Muscle layer of duodenum (tissue), 2 donors: ENCODE measurements around the gene OLFML1.

Source experiments
- H3K27ac ChIP-seq: one replicate; pipeline ENCODE4 v1.7.0; 2013; ENCODE audit warnings: mild to moderate bottlenecking, low read length
- H3K27me3 ChIP-seq: one replicate; pipeline ENCODE4 v1.7.0; 2013; ENCODE audit warnings: low read depth, mild to moderate bottlenecking, control low read depth, low read length
- H3K36me3 ChIP-seq, 2 donors: one replicate each; pipeline ENCODE4 v1.7.0; 2013; ENCODE audit warnings: low read length in 2 of 2, control low read depth in 1 of 2, mild to moderate bottlenecking in 1 of 2; ENCODE audit not compliant: insufficient read depth in 2 of 2, control insufficient read depth in 1 of 2
- H3K4me1 ChIP-seq, 2 donors: one replicate each; pipeline ENCODE4 v1.7.0; 2013; ENCODE audit warnings: low read length in 2 of 2, mild to moderate bottlenecking in 2 of 2, control low read depth in 1 of 2, moderate library complexity in 1 of 2; ENCODE audit not compliant: insufficient read depth in 2 of 2, control insufficient read depth in 1 of 2
- H3K4me3 ChIP-seq, 2 donors: one replicate each; pipeline ENCODE4 v1.7.0; 2013; ENCODE audit warnings: low read length in 2 of 2, low read depth in 1 of 2, mild to moderate bottlenecking in 1 of 2
- H3K9me3 ChIP-seq, 2 donors: one replicate each; pipeline ENCODE4 v1.7.0; 2013; ENCODE audit warnings: low read length in 2 of 2, control low read depth in 1 of 2, mild to moderate bottlenecking in 1 of 2; ENCODE audit not compliant: control insufficient read depth in 1 of 2
- donor health status: healthy.

The OLFML1 gene

DNA sequence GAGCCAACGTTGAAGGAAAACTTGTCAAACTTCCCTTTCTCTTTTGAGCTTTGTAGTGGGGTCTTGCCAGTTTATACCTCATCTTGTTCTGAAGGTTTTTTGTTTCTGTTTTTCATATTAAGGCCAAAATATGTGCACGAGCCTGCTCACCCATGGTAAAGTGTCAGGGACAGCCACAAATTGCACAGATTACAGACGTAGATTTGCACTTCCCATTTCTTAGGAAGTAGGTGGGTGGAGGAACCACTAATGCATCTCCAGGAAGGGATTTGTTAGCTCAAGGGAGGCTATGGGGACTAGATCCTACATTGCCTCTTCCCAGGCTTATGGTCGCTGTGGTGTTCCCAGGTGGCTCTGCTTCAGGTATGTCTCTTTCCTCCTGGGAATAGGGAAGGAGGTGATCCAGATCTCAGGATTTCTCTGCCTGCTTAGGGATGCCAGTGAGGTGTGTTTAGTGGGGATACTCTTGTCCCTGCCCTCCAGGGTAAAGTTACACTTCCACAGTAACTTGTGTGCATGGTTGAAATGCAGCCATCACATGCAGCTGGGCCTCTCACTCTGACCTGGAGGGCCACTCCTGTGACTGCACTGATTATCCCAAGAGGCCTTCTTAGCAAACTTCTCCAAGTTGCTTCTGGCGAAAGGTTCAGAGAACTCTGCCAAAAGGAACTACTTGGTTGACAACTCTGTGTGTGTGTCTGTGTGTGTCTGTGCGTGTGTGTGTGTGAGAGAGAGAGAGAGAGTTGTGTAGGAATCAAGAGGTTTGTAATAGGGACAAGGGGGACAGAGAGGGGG is 38.3 kb downstream of the OLFML1 start:
- H3K36me3 ChIP-seq = no peaks in the 10 kb centered on the region
- H3K27me3 ChIP-seq = no peaks in the 10 kb centered on the region
- H3K4me1 ChIP-seq = peaks cover 5 to 6% of the 10 kb centered on the region in 2 donors
- no peaks in the 10 kb centered on the region for H3K9me3 ChIP-seq
- H3K27ac ChIP-seq = no peak overlapping the region
- no peak overlapping the region for H3K4me3 ChIP-seq

DNA sequence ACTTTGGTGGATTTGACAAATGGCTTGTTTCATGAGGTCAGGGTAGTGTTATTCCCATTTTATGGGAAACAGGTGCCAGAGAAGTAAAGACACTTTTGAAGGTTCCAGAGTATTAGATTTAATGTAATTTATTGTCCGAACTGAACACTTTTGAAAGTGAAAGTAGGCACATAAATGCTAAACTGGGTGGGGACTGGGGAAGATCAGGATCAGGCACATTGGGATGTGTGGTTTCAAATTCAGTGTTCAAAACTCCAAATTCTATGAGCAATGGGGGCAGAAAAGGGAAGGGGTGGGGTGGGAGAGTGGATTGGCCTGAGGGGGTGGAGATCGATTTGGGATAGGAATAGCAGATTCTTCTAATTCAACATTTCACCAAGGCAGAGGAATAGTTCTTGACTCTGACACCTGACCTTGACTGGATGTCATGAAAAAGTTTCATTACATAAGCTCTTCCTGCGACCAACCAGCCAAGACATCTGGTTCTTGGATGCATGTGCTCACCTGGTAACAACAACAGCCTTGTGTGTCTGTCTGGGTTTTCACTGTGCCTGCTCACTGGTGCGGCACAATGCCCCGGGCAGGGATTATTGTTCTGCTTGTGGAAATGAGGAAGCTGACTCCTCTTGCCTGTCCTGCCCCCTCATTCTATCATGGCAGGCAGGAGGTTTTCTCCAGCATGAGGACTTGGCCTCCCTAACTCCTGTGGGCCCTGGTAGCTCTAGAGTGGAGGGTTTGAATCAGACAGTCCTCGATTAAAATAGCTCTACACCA is 39.3 kb downstream of the OLFML1 start:
- H3K4me3 ChIP-seq = peak overlapping the region in 1 of 2 donors; percentile 30
- no peaks in the 10 kb centered on the region for H3K36me3 ChIP-seq
- H3K9me3 ChIP-seq = no peaks in the 10 kb centered on the region
- H3K4me1 ChIP-seq = peaks cover 5 to 6% of the 10 kb centered on the region in 2 donors
- H3K27me3 ChIP-seq = no peaks in the 10 kb centered on the region
- H3K27ac ChIP-seq = no peak overlapping the region

DNA sequence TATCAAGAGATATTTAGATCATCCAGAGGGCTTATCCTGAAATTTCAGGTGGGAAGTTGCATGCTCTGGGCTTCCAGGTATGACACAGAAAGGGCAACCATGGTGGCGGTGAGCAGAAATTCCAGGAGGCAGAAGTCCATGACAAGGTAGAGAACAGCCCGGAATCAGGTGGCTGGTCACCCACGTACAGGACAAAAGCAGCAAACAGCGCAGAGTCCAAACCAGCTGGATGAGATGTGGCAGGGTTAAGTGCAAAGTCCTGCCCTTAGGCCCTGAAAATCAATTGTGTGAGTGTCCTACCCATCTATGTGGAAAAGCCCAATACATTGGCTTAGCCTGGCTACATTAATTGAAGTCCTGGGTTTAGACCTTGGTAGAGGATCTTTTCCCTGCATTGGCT is 40.1 kb downstream of the OLFML1 start:
- no peak overlapping the region for H3K4me3 ChIP-seq
- H3K27ac ChIP-seq = no peak overlapping the region
- H3K36me3 ChIP-seq = no peaks in the 10 kb centered on the region
- no peaks in the 10 kb centered on the region for H3K9me3 ChIP-seq
- peaks cover 5 to 6% of the 10 kb centered on the region in 2 donors for H3K4me1 ChIP-seq
- no peaks in the 10 kb centered on the region for H3K27me3 ChIP-seq

DNA sequence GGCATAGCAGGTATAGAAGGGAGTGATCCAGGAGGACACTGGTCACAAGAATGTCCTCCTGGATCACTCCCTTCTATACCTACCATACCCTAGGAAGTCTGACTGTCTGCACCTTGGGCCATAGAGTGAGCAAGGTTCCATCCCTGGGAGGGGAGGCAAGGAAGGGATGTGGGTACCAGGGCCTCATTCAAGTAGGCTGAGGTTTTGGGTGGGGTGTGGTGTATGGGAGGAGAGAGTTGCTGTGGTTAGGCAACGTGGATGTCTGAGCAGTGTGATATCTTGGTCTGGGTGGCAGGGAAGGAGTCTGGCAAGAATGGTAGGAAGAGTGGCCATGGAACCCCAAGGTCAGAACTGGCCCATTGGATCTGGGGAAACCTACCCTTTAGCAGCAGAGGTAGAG is 41.7 kb downstream of the OLFML1 start:
- Histone ChIP-seq H3K27ac (no peak overlapping the region), H3K27me3 (no peaks in the 10 kb centered on the region), H3K4me3 (no peak overlapping the region), H3K36me3 (no peaks in the 10 kb centered on the region), H3K9me3 (no peaks in the 10 kb centered on the region), H3K4me1 (peaks cover 5 to 6% of the 10 kb centered on the region in 2 donors)

DNA sequence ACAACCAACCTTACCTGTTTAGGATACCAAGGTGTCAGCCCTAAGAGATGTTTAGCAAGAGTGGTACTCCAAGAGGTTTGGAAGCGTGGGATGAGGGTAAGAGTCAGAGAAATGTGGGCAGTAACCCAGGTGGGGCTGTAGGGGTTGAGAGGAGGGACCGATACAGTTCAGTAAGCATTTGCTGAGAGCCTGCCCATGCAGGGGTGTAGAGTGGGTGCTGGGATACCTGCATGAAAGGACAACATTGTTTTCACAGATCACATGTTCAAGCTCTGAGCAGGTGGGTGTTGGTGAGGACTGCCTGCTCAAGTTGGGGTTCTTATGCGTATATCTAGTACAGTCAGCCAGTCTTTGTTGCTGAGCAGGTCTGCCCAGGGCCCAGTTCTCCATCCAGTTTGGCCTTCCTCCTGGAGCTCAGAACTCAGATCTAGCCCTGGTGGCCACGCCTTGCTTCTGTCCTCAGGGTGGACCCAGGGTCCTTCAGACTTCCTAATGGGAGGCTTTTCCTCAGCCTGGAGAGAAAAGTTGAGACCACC is 43.3 kb downstream of the OLFML1 start:
- no peak overlapping the region for H3K4me3 ChIP-seq
- no peaks in the 10 kb centered on the region for H3K27me3 ChIP-seq
- peaks cover 2 to 3% of the 10 kb centered on the region in 2 donors for H3K4me1 ChIP-seq
- H3K9me3 ChIP-seq = no peaks in the 10 kb centered on the region
- no peak overlapping the region for H3K27ac ChIP-seq
- H3K36me3 ChIP-seq = no peaks in the 10 kb centered on the region

DNA sequence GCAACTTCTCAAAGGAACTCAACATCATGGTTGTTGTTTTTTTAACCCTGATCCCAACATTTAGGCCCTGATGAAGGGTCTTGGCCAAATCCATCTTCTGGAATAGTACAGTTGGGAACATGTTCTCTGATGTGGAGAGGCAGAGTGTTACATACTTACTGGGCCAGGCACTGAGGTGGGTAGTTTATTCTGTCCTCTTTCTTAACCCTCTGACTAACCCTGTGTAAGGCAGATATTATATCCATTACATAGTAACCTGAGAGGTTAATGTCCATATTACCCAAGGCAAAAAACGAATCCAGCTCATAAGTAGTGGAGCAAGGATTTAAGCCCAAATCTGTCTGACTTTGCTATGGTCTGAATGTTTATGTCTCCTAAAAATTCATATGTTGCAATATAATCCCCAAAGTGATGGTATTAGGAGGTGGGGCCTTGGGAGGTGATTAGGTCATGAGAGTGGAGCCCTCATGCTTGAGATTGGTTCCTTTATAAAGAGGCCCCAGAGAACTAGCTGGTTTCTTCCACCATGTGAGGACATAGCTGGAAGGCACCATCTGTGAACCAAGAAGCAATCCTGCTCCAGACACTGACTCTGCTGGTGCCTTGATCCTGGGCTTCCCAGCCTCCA is 44.8 kb downstream of the OLFML1 start:
- Histone ChIP-seq H3K4me1 (no peaks in the 10 kb centered on the region), H3K9me3 (no peaks in the 10 kb centered on the region), H3K36me3 (no peaks in the 10 kb centered on the region), H3K4me3 (no peak overlapping the region), H3K27ac (no peak overlapping the region), H3K27me3 (no peaks in the 10 kb centered on the region)

DNA sequence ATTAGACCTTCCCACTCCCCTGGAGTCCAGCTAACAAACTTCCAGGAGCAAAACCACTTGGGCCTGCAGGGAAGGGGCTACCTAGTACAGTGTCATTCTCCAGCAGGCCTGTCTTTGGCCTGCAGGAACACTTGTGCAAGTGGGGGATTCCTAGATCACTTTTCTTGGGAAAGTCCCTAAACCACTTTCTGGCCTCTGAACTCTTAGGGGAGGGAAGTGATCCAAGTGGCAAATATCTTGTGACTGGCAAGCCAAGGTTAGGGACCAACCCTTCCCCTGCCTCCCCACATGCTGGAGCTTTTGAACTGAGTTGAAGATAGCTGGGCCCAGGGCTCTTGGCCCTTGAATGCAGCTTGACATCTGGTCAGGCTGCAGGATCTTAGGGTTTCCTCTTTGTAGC is 45.7 kb downstream of the OLFML1 start:
- Histone ChIP-seq H3K4me3 (no peak overlapping the region), H3K36me3 (no peaks in the 10 kb centered on the region), H3K4me1 (no peaks in the 10 kb centered on the region), H3K9me3 (no peaks in the 10 kb centered on the region), H3K27me3 (no peaks in the 10 kb centered on the region), H3K27ac (no peak overlapping the region)

DNA sequence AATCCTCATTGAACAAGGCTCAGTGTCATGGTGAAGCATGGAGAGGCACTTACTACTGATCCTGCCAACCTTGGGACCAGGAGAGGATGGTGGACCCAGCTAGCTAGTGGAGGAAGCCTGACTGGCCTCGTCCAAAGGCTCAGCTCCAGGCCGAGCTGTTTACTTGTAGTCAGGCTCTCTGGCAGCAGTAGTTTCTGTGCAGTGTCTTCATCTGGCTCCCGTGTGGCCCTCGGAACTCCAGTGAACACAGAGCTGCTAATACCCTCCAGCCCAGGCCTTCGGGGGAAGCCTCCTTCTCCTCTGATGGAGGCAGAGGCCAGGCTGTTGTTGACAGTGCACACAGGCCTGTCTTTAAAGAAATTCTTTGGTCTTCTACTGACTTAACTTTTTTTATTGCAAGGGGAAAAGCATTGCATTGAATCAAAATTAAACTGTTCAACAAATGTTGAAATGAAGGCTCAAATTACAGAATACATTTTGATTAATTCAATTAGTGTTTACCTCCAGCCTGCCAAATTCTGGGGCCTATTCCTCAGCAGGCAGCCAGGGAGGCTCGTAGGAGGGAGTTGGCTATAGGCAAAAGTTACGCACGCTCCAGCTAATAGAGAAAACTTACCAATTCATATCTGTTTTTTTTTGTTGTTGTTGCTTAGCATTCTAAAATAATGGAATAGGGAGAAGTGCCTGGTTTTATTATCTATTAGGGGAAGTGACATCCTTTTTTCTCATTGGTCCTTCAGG is 47.3 kb downstream of the OLFML1 start:
- Histone ChIP-seq H3K27me3 (no peaks in the 10 kb centered on the region), H3K36me3 (no peaks in the 10 kb centered on the region), H3K27ac (no peak overlapping the region)

DNA sequence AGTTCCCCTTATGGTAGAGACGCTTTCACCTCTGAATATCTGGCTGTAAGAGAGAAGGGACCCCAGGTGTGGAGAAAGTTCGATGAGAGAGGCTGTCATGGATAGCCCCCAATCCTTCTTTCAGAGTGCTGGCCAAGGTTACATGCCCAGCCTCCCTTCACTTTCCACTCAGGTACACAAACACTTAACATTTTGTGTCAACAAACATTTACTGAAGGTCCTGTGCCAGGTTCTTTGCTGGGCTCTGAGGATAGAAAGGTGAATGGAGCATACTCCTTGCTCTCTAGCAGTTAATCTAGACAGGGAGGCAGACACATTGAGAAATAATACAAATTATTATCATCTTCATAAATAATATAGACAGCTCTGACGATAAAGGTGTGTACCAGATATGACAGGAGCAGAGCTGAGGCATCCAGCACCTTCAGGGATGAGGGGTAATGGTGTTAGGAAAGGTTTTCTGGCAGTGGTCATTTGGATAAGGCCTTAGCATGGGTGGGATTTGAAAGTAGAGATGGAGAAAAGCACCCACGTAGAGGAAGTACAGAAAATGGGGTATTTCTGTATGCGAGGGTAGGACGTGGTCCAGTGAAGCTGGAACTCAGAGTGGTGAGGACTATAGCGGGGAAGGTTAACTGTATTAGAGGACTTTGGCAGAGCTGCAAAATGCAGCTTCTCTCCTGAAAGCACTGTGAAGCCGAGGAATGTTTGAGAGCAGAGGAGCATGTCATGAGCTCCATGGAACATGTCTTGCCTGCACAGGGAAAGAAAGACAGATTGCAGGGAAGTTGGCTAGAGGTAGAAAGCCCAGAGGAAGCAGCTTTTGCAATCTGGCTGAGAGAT is 48.1 kb downstream of the OLFML1 start:
- Histone ChIP-seq H3K27ac (no peak overlapping the region), H3K36me3 (no peaks in the 10 kb centered on the region), H3K9me3 (no peaks in the 10 kb centered on the region), H3K4me3 (no peak overlapping the region), H3K4me1 (no peaks in the 10 kb centered on the region), H3K27me3 (no peaks in the 10 kb centered on the region)

More for the DNA sequence above, 47.3 kb downstream of the OLFML1 start:
- Histone ChIP-seq H3K9me3 (no peaks in the 10 kb centered on the region), H3K4me3 (no peak overlapping the region), H3K4me1 (no peaks in the 10 kb centered on the region)

DNA sequence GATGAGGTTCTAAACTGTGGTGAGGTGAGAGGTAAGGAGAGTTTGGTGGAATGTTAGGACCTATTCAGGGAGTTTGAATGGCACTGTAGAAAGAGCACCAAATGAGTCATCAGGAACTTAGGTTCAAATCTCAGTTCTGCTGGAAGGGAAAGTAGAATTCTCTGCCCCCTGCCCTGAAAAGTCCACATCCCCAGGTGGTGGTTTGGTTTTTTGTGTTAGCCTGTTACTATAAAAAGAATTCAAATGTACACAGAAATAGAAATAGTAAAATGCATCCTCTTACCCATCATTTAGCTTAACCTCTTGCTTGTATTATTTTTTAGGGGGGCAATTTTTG is 48.7 kb downstream of the OLFML1 start:
- Histone ChIP-seq H3K36me3 (no peaks in the 10 kb centered on the region), H3K27me3 (no peaks in the 10 kb centered on the region), H3K27ac (no peak overlapping the region), H3K4me3 (no peak overlapping the region), H3K4me1 (no peaks in the 10 kb centered on the region), H3K9me3 (no peaks in the 10 kb centered on the region)
